KOPT-K1 (cell line): Measurements from ENCODE around the gene NNMT.

Source experiments
- H3K27ac ChIP-seq: fragments of 200-600 bp; sonication (generic); 2 replicates; pipeline ENCODE4 v1.5.1; 2016; ENCODE audit warnings: antibody characterized with exemption, mild to moderate bottlenecking, low read depth, low read length; ENCODE audit not compliant: poor library complexity, severe bottlenecking
- H3K36me3 ChIP-seq: fragments of 200-600 bp; sonication (generic); 2 replicates; pipeline ENCODE4 v1.5.1; 2017; ENCODE audit warnings: antibody characterized with exemption, mild to moderate bottlenecking, low read length, moderate library complexity; ENCODE audit not compliant: insufficient read depth
- H3K9me3 ChIP-seq: fragments of 200-600 bp; sonication (generic); 2 replicates; pipeline ENCODE4 v1.5.1; 2017; ENCODE audit warnings: antibody characterized with exemption, low read length, mild to moderate bottlenecking; ENCODE audit not compliant: insufficient read depth, poor library complexity, severe bottlenecking

NNMT gene

GRCh38 chr11:114358716-114359115 is 62.5 kb downstream of the NNMT start:
- H3K36me3 ChIP-seq: no peaks in the 10 kb centered on the region
- H3K27ac ChIP-seq: no peak overlapping the region
- no peaks in the 10 kb centered on the region for H3K9me3 ChIP-seq

- no peak overlapping the region for H3K27ac ChIP-seq
- no peaks in the 10 kb centered on the region for H3K9me3 ChIP-seq
- H3K36me3 ChIP-seq: no peaks in the 10 kb centered on the region
Measured at GRCh38 chr11:114359342-114359741, 63.1 kb downstream of the NNMT start.

GRCh38 chr11:114362326-114362725 is 66.1 kb downstream of the NNMT start:
- Histone ChIP-seq H3K9me3 (no peaks in the 10 kb centered on the region), H3K36me3 (no peaks in the 10 kb centered on the region), H3K27ac (no peak overlapping the region)

GRCh38 chr11:114362958-114363357 is 66.8 kb downstream of the NNMT start:
- no peaks in the 10 kb centered on the region for H3K36me3 ChIP-seq
- H3K27ac ChIP-seq: no peak overlapping the region
- H3K9me3 ChIP-seq: no peaks in the 10 kb centered on the region
